Activated T-helper 1 cell treated with anti-CD3 and anti-CD28 coated beads, Interleukin-12 subunit alpha, Interleukin-12 subunit beta, Interleukin-2, Interleukin-4 antibody, amounts not matched to agents 30 ng/mL and 10 ng/mL and 1 ng/mL, durations not matched to agents 14 hours and 24 hours and 36 hours (primary cell): ENCODE results near the gene ISYNA1. TPM values are rescaled to one million over a fixed set of nuclear protein-coding genes. Genes with fewer than 3 reads are reported as not detected.

Experiments
- DNase-seq: peaks from one replicate; pipeline ENCODE4 v3.0.0; 2021; ENCODE audit warnings: low spot score
- H3K27ac Mint-ChIP-seq: one replicate; pipeline ENCODE4 v1.8.0; 2021; ENCODE audit warnings: mild to moderate bottlenecking, mixed read lengths
- H3K27me3 Mint-ChIP-seq: one replicate; pipeline ENCODE4 v1.8.0; 2022; ENCODE audit warnings: mild to moderate bottlenecking, moderate library complexity, mixed read lengths; ENCODE audit not compliant: insufficient read depth
- H3K36me3 Mint-ChIP-seq: one replicate; pipeline ENCODE4 v1.8.0; 2021; ENCODE audit warnings: low read depth, mixed read lengths
- H3K4me1 Mint-ChIP-seq: one replicate; pipeline ENCODE4 v1.8.0; 2021; ENCODE audit warnings: low read depth, mixed read lengths
- H3K4me3 Mint-ChIP-seq: one replicate; pipeline ENCODE4 v1.8.0; 2021; ENCODE audit warnings: mild to moderate bottlenecking, moderate library complexity, mixed read lengths
- H3K9me3 Mint-ChIP-seq: one replicate; pipeline ENCODE4 v1.8.0; 2021; ENCODE audit warnings: mixed read lengths
- intact Hi-C: fragments of 100-400 bp; cut with micrococcal nuclease; formaldehyde crosslinking; loops from one replicate; pipeline ENCODE4 v1.15.1; 2024
- total RNA-seq: library from RNA; stranded (reverse); gene quantifications from 2 replicates; pipeline ENCODE4 v1.2.3, GENCODE V29; 2022

ISYNA1 gene
- total RNA-seq, 1 donor from 2014 or later = 9.0 TPM

- intact Hi-C loops = no loop called here
- H3K36me3 Mint-ChIP-seq = peaks cover 19% of the 10 kb centered on the region
- no peak for DNase-seq
- peaks cover 2% of the 10 kb centered on the region for H3K27me3 Mint-ChIP-seq
- H3K4me1 Mint-ChIP-seq = peaks cover 23% of the 10 kb centered on the region
- H3K9me3 Mint-ChIP-seq = peaks cover 5% of the 10 kb centered on the region
- peak overlapping the region; percentile 37 for H3K4me3 Mint-ChIP-seq
- H3K27ac Mint-ChIP-seq = no peak overlapping the region
Measured at GRCh38 chr19:18439025-18439909, 1.3 kb upstream of the ISYNA1 start.

- Mint-ChIP-seq H3K27me3 (peaks cover 2% of the 10 kb centered on the region), H3K36me3 (peaks cover 14% of the 10 kb centered on the region), H3K9me3 (peaks cover 5% of the 10 kb centered on the region), H3K4me1 (peaks cover 23% of the 10 kb centered on the region), H3K4me3 (peak overlapping the region; percentile 15), H3K27ac (no peak overlapping the region)
- DNase-seq = no peak
- intact Hi-C loops = no loop called here
Measured at GRCh38 chr19:18438331-18439024, 545 bp upstream of the ISYNA1 start.

GRCh38 chr19:18436671-18437490, 1.1 kb downstream of the ISYNA1 start:
- Mint-ChIP-seq H3K36me3 (peaks cover 5% of the 10 kb centered on the region), H3K9me3 (no peaks in the 10 kb centered on the region), H3K27me3 (peaks cover 2% of the 10 kb centered on the region), H3K4me1 (peaks cover 12% of the 10 kb centered on the region), H3K27ac (no peak overlapping the region), H3K4me3 (peak overlapping the region; percentile 70)
- DNase-seq = peak; percentile 57
- intact Hi-C loops = no loop called here

- H3K36me3 Mint-ChIP-seq = peaks cover 5% of the 10 kb centered on the region
- H3K27ac Mint-ChIP-seq = no peak overlapping the region
- peaks cover 10% of the 10 kb centered on the region for H3K4me1 Mint-ChIP-seq
- H3K9me3 Mint-ChIP-seq = no peaks in the 10 kb centered on the region
- H3K27me3 Mint-ChIP-seq = peaks cover 2% of the 10 kb centered on the region
- intact Hi-C loops = no loop called here
- no peak for DNase-seq
- H3K4me3 Mint-ChIP-seq = peak overlapping the region; percentile 70
Measured at GRCh38 chr19:18435842-18436670, 1.9 kb downstream of the ISYNA1 start.

- no peak for DNase-seq
- Mint-ChIP-seq H3K4me1 (peaks cover 10% of the 10 kb centered on the region), H3K27me3 (peaks cover 2% of the 10 kb centered on the region), H3K36me3 (peaks cover 7% of the 10 kb centered on the region), H3K27ac (no peak overlapping the region), H3K4me3 (no peak overlapping the region), H3K9me3 (no peaks in the 10 kb centered on the region)
- intact Hi-C loops = no loop called here
Measured at GRCh38 chr19:18435178-18435841, 2.6 kb downstream of the ISYNA1 start.

GRCh38 chr19:18434411-18435175, 3.3 kb downstream of the ISYNA1 start:
- Mint-ChIP-seq H3K4me3 (no peak overlapping the region), H3K27ac (no peak overlapping the region), H3K9me3 (no peaks in the 10 kb centered on the region), H3K27me3 (peaks cover 2% of the 10 kb centered on the region), H3K36me3 (peaks cover 7% of the 10 kb centered on the region), H3K4me1 (peaks cover 9% of the 10 kb centered on the region)
- no peak for DNase-seq
- intact Hi-C loops = no loop called here

GRCh38 chr19:18433735-18434398, 4.1 kb downstream of the ISYNA1 start:
- Mint-ChIP-seq H3K4me1 (peaks cover 2% of the 10 kb centered on the region), H3K4me3 (peak overlapping the region; percentile 37), H3K36me3 (peaks cover 7% of the 10 kb centered on the region), H3K27me3 (peaks cover 2% of the 10 kb centered on the region), H3K27ac (no peak overlapping the region), H3K9me3 (no peaks in the 10 kb centered on the region)
- DNase-seq = no peak
- intact Hi-C loops = no loop called here

GRCh38 chr19:18433015-18433691, 4.8 kb downstream of the ISYNA1 start:
- Mint-ChIP-seq H3K4me1 (no peaks in the 10 kb centered on the region), H3K36me3 (peaks cover 7% of the 10 kb centered on the region), H3K4me3 (no peak overlapping the region), H3K27me3 (peaks cover 2% of the 10 kb centered on the region), H3K27ac (no peak overlapping the region), H3K9me3 (no peaks in the 10 kb centered on the region)
- no peak for DNase-seq
- intact Hi-C loops = no loop called here

GRCh38 chr19:18432275-18433014, 5.5 kb downstream of the ISYNA1 start:
- Mint-ChIP-seq H3K36me3 (peaks cover 7% of the 10 kb centered on the region), H3K4me3 (peak overlapping the region; percentile 26), H3K9me3 (no peaks in the 10 kb centered on the region), H3K27ac (no peak overlapping the region), H3K4me1 (no peaks in the 10 kb centered on the region), H3K27me3 (peaks cover 2% of the 10 kb centered on the region)
- no peak for DNase-seq
- intact Hi-C loops = no loop called here
